ENCODE data around the gene PSG7.
"Not testable (repeated sequence)": the region's sequence is repeated elsewhere in the genome, so short reads cannot be mapped to it uniquely, and the experiment has no call there.

PSG7 gene

DNA sequence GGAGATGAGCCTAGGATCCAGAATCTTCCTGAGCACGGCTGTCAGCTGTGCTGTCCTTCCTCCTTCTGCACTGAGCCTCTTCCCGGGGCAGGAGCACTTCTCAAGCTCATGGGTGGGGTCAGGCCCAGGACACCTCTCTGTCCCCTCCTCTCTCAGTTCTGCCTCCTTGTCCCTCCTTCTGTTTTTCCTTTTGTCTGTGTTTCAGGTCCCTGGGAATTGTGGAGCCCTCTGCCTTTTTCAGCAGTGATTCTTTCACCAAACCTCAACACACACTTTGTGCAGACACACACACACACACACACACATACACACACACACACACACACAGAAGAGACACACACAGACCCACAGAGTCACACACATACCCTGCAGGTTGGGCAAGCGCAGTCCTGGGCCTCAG, at the start of gene PSG7:
PSG7 (minus strand) TSS at position 101 of the 400 bp plus-strand sequence. CDS start 131 bp downstream, outside the sequence.
- in situ Hi-C loops (cut with MboI; ENCODE audit: low sequenced_read_pairs): not testable (repeated sequence)

DNA sequence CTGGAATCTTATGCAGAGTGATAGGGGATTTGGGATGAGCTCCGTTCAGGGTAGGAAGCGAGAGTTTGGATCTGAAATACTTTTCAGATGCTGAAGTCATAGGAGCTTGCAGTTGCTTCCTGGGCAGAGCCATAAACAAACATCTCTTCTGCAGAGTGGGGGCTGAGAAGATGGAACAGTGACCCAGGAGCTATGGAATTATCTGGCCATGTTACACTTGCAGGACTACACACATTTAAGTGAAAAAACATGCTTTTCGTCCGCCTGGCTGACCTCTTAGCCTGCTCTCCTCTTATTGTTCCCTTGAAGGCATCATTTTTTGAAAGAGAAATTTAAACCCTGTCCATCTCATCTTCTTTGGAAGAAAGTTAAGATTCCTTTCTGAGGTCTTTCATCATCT, 48.6 kb upstream of the PSG7 start:
- in situ Hi-C loops (cut with MboI; ENCODE audit: low sequenced_read_pairs): no loop called here

DNA sequence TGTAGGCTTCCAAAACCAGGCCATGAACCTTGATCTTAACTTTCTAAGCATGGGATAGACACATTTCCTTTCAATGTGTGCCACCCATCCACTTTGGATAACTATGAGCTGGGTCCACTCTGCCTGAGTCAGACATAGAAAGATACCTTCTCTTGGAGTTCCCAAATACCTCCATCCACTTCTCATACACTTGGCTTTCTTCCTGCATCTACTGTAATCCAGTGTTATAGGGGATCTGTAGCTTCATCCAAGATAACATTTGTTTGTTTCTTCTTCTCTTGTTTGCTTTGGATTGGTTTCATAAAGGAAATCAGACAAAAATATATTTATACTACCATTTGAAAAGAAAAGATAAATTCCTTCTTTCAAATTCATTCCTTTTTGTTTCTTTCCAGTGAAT, 45.1 kb upstream of the PSG7 start:
- in situ Hi-C loops (cut with MboI; ENCODE audit: low sequenced_read_pairs): not testable (repeated sequence)

DNA sequence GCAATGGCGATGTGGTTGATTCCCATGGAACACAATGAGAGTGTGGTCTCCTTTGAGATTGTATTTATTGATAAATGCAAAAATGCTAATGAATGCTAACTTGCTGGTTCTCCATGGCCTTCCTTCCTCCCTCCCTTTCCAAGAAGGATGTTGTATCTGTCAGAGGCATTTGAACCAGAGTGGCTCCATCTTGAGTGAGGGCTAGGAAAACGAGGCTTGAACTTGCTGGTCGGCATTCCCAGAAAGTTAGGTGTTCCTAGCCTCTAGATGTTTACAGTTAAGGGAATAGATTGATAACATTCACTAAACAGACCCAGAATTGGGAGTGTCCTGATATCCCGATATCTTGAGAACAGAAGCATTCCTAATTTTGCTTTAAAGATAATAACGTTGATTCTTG, 34.4 kb upstream of the PSG7 start:
- in situ Hi-C loops (cut with MboI; ENCODE audit: low sequenced_read_pairs): not testable (repeated sequence)

DNA sequence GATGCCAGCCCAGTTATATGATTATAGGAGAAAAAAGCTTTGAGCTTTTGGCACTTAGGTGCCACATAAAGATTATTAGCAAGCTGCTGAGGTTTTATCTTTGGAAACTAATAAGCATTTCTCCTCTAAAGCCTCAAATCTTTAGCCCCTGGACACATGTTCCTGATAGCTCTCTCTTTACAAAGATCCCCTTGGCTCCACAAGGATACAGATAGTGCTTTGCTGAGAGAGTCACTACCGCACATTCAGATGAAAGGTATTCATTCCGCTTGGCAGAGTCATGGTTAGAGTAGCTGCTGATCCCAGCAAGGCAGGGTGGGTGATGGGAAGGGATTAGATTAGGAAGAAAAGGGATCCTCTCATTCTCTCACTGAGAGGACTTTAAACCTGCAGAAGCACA, 28.2 kb upstream of the PSG7 start:
- in situ Hi-C loops (cut with MboI; ENCODE audit: low sequenced_read_pairs): no loop called here

DNA sequence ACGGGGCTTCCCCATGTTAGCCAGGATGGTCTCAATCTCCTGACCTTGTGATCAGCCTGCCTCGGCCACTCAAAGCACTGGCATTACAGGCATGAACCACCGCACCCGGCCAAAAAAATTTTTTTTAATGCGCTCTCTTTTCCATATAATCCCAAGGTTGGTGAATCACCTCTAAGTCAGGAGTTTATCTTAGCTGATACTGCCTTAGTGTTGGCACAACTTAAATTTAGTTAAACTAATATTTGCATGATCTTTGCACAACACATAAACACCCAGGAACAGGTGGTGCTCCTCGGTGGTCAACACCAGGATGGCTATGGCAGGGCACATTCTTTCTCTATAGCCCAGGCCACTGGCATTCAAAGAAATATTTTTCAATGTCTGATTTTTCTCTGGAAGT, 24.1 kb upstream of the PSG7 start:
- in situ Hi-C loops (cut with MboI; ENCODE audit: low sequenced_read_pairs): no loop called here

DNA sequence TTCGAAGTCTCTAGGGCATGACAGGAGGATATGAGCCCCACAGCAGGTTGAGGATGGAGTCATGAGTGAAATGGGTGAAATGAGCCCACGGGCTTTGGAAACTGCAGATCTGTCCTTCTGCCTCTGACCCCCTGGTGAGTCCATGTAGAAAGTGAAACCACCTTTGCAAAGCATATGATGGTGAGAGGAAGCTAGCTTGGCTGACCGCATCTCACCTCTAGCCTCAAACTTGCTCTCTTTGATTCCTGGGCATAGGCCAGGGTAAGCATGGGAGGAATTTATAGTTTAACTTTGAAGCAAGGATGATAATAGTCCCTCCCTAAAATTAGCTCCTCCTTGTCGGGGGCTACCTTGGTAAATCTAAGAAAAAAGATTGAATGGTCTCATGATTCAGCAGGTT, 15.1 kb upstream of the PSG7 start:
- in situ Hi-C loops (cut with MboI; ENCODE audit: low sequenced_read_pairs): not testable (repeated sequence)

DNA sequence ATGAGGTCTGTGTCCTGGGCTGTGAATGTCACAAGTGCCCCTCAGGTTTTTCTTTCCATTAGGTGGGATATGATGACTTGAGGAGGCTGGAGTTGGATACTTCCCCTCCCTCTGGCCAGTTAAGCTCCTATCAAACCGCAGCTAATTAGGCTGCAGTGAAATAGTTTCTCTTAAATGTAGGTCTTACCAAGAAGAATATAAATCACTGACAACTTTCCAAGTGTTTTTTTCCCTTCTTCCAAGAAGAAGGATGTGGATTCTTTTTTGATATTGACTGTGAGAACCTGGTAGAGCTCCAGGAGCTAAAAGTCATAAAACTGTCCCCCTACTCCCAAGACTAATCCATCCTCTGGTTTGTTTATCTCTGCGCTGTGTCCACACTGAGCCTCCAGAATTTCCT, 14.5 kb upstream of the PSG7 start:
- in situ Hi-C loops (cut with MboI; ENCODE audit: low sequenced_read_pairs): not testable (repeated sequence)

DNA sequence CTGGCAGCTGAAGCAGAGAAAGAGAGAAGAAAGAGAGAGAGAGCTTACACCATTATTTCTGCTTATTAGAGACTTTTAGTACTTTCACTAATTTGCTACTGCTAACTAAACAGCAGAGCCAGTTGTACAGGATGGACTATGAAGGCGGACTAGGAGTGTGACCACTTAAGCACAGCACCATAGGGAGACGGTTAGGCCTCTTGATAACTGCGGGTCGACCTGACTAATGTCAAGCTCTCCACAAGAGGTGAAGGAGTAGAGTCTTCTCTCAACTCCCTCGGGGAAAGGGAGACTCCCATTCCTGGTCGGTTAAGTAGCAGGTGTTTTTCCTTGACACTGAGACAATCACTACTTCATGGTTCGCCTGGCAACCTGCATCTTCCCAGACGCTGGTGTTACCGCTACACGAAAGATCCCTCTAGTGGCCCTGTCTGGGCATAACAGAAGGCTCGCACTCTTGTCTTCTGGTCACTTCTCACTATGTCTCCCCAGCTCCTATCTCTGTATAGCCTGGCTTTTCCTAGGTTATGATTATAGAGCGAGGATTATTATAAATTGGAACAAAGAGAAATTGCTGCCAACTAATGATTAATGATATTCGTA, 5.3 kb upstream of the PSG7 start:
- in situ Hi-C loops (cut with MboI; ENCODE audit: low sequenced_read_pairs): no loop called here

DNA sequence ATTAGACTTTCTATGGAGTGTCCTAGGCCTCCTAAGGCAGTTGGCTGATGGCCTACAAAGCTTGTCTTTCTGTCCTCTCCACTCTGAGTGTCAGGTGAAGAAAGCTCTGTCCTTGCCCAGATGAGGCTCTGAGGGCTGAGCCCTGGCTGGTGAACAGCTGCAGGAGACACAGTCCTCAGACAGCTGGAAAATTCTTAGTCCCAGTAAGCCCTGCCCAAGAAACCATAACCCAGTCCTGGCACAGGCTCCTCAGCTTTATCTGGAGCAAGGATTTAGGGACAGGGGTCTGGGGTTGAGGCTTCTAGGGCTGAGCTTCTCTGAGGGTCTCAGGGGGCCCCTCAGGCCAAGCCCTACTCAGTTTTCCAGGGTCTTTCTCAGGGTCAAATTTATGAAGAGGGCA, 2.3 kb downstream of the PSG7 start:
- in situ Hi-C loops (cut with MboI; ENCODE audit: low sequenced_read_pairs): not testable (repeated sequence)

DNA sequence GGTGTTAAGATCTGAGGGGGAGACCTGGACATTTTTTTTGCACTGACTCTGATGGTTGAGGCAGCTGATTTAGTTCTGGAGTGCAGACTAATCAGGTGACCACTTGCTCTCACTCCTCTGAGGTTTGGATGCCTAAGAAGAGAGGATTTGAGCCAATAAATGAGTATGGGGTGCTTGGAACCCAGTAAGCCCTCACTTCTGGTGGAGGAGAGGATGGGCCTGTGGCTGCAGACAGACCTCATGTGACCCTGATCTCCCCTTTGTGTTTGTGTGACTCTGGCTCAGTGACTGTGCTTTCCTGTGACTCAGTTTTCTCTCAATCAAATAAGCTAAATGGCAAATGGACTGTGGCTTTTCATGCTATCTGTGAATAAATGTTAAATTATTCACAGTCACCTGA, 2.8 kb downstream of the PSG7 start:
- in situ Hi-C loops (cut with MboI; ENCODE audit: low sequenced_read_pairs): not testable (repeated sequence)

DNA sequence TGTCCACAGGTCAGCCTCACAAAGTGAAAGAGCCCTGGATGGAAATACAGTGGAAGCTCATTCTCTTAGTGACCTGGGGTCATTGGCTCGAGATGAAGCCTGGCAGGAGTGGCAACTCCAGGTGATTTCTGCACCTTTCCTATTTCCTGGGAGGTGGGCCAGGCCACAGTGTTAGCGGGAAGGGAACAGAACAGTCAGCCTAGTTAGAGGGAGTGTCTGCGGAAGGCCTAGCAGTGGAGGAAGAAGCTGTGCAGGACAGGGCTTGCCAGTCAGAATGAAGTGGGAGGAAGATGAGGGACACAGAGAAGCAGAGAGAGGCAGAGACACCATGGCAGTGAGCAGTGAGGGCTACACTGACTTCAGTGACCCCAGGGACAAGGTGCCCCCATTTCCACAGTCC, 3.6 kb downstream of the PSG7 start:
- in situ Hi-C loops (cut with MboI; ENCODE audit: low sequenced_read_pairs): not testable (repeated sequence)

DNA sequence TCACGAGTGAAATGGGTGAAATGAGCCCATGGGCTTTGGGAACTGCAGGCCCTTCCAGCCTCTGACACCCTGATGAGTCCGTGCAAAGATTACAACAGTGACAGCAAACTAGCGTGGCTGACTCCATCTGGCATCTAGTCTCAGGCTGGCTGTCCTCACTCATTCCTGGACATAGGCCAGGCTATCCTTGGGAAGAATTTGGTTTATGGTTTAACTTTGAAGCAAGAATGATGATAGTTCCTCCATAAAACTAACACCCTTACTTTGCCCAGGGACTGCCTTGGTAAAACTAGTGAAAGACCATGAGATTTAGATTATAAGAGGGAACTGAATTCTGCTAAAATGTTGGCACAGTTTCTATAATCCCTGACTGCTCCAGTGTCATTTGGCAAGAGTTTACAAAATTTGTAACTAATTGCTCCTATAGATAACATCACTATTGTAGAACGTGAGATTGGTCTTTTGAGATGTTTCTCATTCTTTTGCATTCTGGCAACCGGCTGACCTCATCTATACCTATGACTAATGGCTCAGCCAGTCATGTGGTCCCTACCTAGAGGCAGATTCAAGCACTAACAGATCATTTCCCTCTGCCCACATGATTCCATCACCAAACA, 4.4 kb downstream of the PSG7 start:
- in situ Hi-C loops (cut with MboI; ENCODE audit: low sequenced_read_pairs): not testable (repeated sequence)

DNA sequence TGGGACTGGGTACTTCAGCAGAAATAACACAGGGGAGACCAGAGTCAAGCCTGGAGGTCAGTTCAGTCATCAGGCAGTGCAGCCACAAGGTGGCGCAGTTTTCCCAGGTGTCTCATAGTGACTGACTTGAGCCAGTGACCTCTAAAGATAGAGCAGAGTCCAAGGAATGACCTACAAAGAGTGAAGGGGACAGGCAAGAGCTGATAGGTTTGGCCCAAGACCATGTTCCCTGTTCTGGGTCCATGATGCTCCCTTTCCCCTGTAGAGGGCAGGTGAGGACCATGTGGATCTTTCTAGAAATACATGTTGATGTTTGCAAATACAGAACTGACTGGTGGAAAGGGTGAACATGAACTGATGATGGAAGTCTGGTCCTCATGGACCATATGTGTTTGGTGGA, 6.8 kb downstream of the PSG7 start:
- in situ Hi-C loops (cut with MboI; ENCODE audit: low sequenced_read_pairs): not testable (repeated sequence)

DNA sequence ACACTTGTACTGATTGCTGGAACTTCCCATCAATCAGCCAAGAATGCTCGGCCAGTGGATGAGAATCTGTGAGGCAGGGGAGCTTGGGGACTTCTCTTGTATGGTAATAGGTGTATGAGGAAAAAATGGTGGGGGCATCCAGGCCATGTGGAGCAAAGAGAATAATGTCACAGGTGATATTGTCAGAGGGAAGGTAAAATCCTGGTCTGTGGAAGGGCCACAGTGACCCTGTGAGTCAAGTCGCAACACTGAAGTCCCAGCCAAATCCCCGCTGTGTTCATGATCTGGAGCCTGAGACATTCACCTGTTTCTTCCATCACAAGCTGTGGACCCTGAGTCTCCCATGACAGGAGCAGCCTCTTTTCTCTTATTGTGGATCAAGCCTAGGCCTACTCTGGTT, 8.1 kb downstream of the PSG7 start:
- in situ Hi-C loops (cut with MboI; ENCODE audit: low sequenced_read_pairs): no loop called here

DNA sequence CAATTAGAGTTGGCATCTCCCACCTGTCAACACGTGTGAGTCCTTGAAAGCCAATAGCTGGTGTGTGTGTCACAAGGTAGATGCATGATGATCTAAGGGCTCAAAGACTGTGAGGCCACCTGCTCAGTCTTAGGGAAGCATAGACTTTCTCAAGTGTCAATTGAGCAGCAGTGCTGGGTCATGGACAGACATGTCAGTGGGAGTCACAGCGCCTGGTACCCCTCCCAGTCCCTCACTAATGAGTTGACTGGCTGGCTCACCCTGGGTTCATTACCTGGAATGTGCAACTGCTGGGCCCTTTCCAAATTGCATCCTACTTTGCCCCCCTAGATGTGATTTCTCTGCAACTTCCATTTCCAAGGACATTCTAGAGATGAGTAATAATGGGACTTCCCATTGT, 10.2 kb downstream of the PSG7 start:
- in situ Hi-C loops (cut with MboI; ENCODE audit: low sequenced_read_pairs): no loop called here

DNA sequence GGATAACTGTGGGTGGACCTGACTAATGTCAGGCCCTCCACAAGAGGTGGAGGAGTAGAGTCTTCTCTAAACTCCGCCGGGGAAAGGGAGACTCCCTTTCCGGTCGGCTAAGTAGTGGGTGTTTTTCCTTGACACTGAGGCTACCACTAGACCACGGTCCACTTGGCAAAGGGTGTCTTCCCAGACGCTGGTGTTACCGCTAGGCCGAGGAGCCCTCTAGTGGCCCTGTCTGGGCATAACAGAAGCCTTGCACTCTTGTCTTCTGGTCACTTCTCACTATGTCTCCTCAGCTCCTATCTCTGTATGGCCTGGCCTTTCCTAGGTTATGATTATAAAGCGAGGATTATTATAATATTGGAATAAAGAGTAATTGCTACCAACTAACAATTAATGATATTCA, 13.9 kb downstream of the PSG7 start:
- in situ Hi-C loops (cut with MboI; ENCODE audit: low sequenced_read_pairs): not testable (repeated sequence)

DNA sequence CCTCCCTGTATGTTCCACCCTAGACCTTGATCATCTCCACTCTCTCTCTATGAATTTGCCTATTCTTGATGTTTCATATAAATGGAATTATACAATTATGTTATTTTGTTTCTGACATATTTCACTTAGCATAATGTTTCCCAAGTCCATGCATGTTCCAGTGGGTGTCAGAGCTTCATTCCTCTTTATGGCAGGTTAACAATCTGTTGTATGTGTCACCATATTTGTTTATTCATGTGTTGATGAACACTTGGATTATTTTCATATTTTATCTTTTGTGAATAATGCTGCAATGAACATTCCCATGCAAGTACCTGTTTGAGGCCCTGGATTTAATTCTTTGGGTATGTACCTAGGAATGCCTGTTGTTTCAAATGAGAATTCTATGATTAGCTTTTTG, 16.0 kb downstream of the PSG7 start:
- in situ Hi-C loops (cut with MboI; ENCODE audit: low sequenced_read_pairs): not testable (repeated sequence)

DNA sequence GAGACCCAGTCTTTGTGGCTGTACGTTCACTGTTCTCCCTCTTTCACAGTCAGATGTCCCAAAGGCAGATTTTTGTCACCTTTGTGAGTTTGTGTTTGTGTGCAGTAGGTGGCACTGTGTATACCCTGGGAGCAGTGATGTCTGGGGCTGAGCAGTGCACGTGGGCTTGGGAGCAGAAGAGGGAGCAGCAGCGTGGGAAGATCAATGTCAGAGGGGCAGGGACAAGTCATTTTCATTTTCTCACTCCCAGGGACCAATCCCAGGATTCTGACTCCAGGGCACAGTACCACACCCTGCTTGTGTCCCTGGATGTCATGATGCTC, 17.3 kb downstream of the PSG7 start:
- in situ Hi-C loops (cut with MboI; ENCODE audit: low sequenced_read_pairs): no loop called here

DNA sequence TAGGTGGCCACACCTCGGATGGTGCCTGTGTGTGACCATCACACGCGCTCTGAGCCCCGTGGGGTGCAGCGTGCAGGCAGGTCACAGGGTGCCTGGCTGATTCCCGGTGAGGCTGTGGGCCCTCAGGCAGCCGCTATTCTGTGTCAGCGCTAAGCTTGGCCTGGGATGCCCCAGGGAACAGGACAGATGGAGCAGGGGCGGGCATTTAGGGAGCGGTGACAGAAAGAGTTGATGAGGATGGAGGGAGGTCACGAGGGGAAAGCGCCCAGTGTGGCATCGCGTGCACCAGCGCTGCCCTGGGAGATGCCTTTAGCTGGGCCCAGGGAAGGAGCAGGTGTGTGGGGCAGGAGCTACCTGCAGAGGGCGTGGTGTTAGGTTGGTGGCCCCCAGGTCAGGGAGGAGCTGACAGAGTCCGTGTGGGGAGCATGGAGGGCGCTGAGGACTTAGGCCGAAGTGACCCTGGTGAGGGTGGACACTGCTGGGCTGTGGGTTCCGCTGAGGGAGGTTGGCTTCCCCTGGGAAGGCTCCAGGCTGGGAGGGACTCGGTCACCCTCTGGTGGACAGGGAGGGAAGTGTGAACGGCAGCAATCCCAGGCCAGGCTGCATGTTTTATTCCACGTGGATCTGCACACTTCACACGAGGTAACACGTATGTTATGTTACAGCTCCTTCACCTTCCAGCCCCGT, 17.8 kb downstream of the PSG7 start:
- in situ Hi-C loops (cut with MboI; ENCODE audit: low sequenced_read_pairs): not testable (repeated sequence)

DNA sequence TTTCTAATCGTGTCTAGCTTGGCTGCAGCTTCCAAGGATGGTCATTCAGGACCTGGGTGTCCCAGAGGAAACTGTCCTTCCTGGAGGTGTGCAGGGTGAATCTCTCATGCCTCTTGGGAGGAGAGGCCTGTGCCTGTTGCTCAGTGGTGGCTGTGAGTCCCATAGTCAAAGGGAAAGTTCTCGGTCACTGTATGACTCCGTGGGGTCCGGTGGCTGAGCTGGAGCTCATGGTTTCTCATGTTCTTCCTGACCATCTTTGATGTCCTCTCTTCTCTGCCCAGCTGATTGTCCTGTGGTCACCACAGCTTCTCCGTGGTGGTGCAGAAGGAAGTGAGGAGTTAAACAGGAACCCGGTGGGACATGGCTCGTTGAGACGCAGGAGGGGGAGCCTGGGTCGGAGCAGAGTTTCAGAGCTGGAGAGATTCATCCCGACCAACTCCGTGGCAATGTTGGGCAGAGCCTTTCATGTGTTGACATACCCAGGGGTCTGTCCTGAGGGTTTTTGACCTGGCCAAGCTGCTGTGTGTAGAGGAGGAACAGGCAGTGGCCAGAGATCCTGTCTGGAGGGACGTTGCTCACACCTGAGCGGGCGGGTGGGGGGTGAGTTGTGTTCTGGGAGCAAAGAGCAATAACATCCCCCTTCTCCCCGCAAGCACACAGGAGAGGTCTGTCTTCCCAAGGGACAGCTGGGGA, 18.5 kb downstream of the PSG7 start:
- in situ Hi-C loops (cut with MboI; ENCODE audit: low sequenced_read_pairs): not testable (repeated sequence)

DNA sequence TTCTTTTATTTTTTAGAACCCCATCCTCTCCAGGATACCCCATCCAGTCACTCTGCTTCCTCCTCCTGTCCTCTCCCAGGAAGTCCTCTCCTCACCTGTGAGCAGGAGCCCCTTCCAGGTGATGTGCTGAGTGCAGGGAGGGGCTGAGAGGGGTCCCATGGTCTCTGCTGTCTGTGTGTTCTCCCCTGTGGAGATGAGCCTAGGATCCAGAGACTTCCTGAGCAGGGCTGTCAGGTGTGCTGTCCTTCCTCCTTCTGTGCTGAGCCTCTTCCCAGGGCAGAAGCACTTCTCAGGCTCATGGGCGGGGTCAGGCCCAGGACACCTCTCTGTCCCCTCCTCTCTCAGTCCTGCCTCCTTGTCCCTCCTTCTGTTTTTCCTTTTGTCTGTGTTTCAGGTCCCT, 19.4 kb downstream of the PSG7 start, which contains the start of gene PSG6:
PSG6 (minus strand) TSS at position 261 of the 400 bp plus-strand sequence; CDS start at position 159, 102 bp downstream.
- in situ Hi-C loops (cut with MboI; ENCODE audit: low sequenced_read_pairs): not testable (repeated sequence)

Data from HL-60/S4 (cell line).